ENCODE data around the gene SLC46A2. TPM values are rescaled to one million over a fixed set of nuclear protein-coding genes. Genes with fewer than 3 reads are reported as not detected.

The SLC46A2 gene
- total RNA-seq, 1 donor from 2014 or later = not detected

- peaks cover 23% of the 10 kb centered on the region for H3K4me1 Mint-ChIP-seq (ENCODE audit: low read depth)
- H3K9me3 Mint-ChIP-seq (ENCODE audit: low read depth) = no peaks in the 10 kb centered on the region
- peaks cover 10% of the 10 kb centered on the region for H3K36me3 Mint-ChIP-seq (ENCODE audit: low read depth)
- no peak overlapping the region for H3K27ac Mint-ChIP-seq (ENCODE audit: unreplicated experiment)
- no peak for TF ChIP-seq CTCF (IDR thresholded peaks at IDR 0.05)
- H3K4me3 Mint-ChIP-seq (ENCODE audit: unreplicated experiment) = no peak overlapping the region
- DNase-seq (ENCODE audit: low spot score) = no peak
- H3K27me3 Mint-ChIP-seq (ENCODE audit: low read depth) = no peaks in the 10 kb centered on the region
Measured at GRCh38 chr9:112884101-112884500, 6.6 kb downstream of the SLC46A2 start.

GRCh38 chr9:112881331-112881730, 9.3 kb downstream of the SLC46A2 start:
- no peaks in the 10 kb centered on the region for H3K27me3 Mint-ChIP-seq (ENCODE audit: low read depth)
- TF ChIP-seq CTCF (IDR thresholded peaks at IDR 0.05) = no peak
- peaks cover 23% of the 10 kb centered on the region for H3K4me1 Mint-ChIP-seq (ENCODE audit: low read depth)
- H3K4me3 Mint-ChIP-seq (ENCODE audit: unreplicated experiment) = no peak overlapping the region
- no peak for DNase-seq (ENCODE audit: low spot score)
- no peak overlapping the region for H3K27ac Mint-ChIP-seq (ENCODE audit: unreplicated experiment)
- H3K36me3 Mint-ChIP-seq (ENCODE audit: low read depth) = peaks cover 16% of the 10 kb centered on the region
- no peaks in the 10 kb centered on the region for H3K9me3 Mint-ChIP-seq (ENCODE audit: low read depth)

- H3K9me3 Mint-ChIP-seq (ENCODE audit: low read depth) = no peaks in the 10 kb centered on the region
- no peak for DNase-seq (ENCODE audit: low spot score)
- H3K27me3 Mint-ChIP-seq (ENCODE audit: low read depth) = no peaks in the 10 kb centered on the region
- H3K4me1 Mint-ChIP-seq (ENCODE audit: low read depth) = peaks cover 23% of the 10 kb centered on the region
- peaks cover 20% of the 10 kb centered on the region for H3K36me3 Mint-ChIP-seq (ENCODE audit: low read depth)
- TF ChIP-seq CTCF (IDR thresholded peaks at IDR 0.05) = no peak
- no peak overlapping the region for H3K4me3 Mint-ChIP-seq (ENCODE audit: unreplicated experiment)
- H3K27ac Mint-ChIP-seq (ENCODE audit: unreplicated experiment) = no peak overlapping the region
Measured at GRCh38 chr9:112880650-112881049, 10.0 kb downstream of the SLC46A2 start.

- no peak overlapping the region for H3K4me3 Mint-ChIP-seq (ENCODE audit: unreplicated experiment)
- peaks cover 22% of the 10 kb centered on the region for H3K36me3 Mint-ChIP-seq (ENCODE audit: low read depth)
- no peaks in the 10 kb centered on the region for H3K27me3 Mint-ChIP-seq (ENCODE audit: low read depth)
- H3K4me1 Mint-ChIP-seq (ENCODE audit: low read depth) = peaks cover 14% of the 10 kb centered on the region
- no peaks in the 10 kb centered on the region for H3K9me3 Mint-ChIP-seq (ENCODE audit: low read depth)
- H3K27ac Mint-ChIP-seq (ENCODE audit: unreplicated experiment) = no peak overlapping the region
- no peak for TF ChIP-seq CTCF (IDR thresholded peaks at IDR 0.05)
- DNase-seq (ENCODE audit: low spot score) = no peak
Measured at GRCh38 chr9:112878752-112879151, 11.9 kb downstream of the SLC46A2 start.

GRCh38 chr9:112873773-112874405, 16.8 kb downstream of the SLC46A2 start:
- Mint-ChIP-seq H3K27ac (ENCODE audit: unreplicated experiment) (no peak overlapping the region), H3K36me3 (ENCODE audit: low read depth) (peaks cover 26% of the 10 kb centered on the region), H3K9me3 (ENCODE audit: low read depth) (no peaks in the 10 kb centered on the region), H3K4me1 (ENCODE audit: low read depth) (no peaks in the 10 kb centered on the region), H3K4me3 (ENCODE audit: unreplicated experiment) (no peak overlapping the region), H3K27me3 (ENCODE audit: low read depth) (no peaks in the 10 kb centered on the region)
- TF ChIP-seq CTCF (IDR thresholded peaks at IDR 0.05) = no peak
- DNase-seq (ENCODE audit: low spot score) = no peak

Measured in chondrocyte (in vitro differentiated cells).